Prostate gland (tissue), 2 donors: ENCODE data around the gene IFT27. TPM values are rescaled to one million over a fixed set of nuclear protein-coding genes. Genes with fewer than 3 reads are reported as not detected.

Experiments used
- DNase-seq: peaks from one replicate; pipeline ENCODE4 v3.0.0-alpha.2; 2019; ENCODE audit warnings: low spot score
- H3K27ac ChIP-seq, 2 donors: fragments of 200-600 bp; sonication (generic); 2 replicates each; pipeline ENCODE4 v1.5.1; 2017 to 2019
- H3K27me3 ChIP-seq: fragments of 200-600 bp; sonication (generic); replicated peaks from 2 replicates; pipeline ENCODE4 v1.5.1; 2019; ENCODE audit not compliant: insufficient read depth
- H3K36me3 ChIP-seq, 2 donors: fragments of 200-600 bp; sonication (generic); 1 replicate in 1 of 2; 2 replicates in 1 of 2; pipeline versions ENCODE4 v1.5.1 to v1.8.1; 2017 to 2019
- H3K4me1 ChIP-seq: fragments of 200-600 bp; sonication (generic); replicated peaks from 2 replicates; pipeline ENCODE4 v1.5.1; 2019
- H3K4me3 ChIP-seq, 2 donors: fragments of 200-600 bp; sonication (generic); 2 replicates each; pipeline ENCODE4 v1.5.1; 2017 to 2019
- H3K9me3 ChIP-seq: fragments of 200-600 bp; sonication (generic); 2 replicates; pipeline ENCODE4 v1.5.1; 2017
- CTCF ChIP-seq, 4 experiments: fragments of 200-600 bp in 2 of 4; fragments of 450-650 bp in 2 of 4; sonication (generic) in 2 of 4; IDR thresholded peaks; 1 replicate in 3 of 4; 2 replicates in 1 of 4; pipeline ENCODE4 v1.5.1; 2016 to 2019; ENCODE audit warnings: antibody characterized with exemption in 4 of 4, mild to moderate bottlenecking in 2 of 4, moderate library complexity in 2 of 4
- POLR2A ChIP-seq: fragments of 450-650 bp; IDR thresholded peaks from one replicate; pipeline ENCODE4 v1.6.1; 2016; ENCODE audit warnings: antibody characterized with exemption, mild to moderate bottlenecking
- POLR2AphosphoS5 ChIP-seq: sonication (generic); formaldehyde crosslinking; IDR thresholded peaks from one replicate; pipeline ENCODE4 v1.6.1; 2017; ENCODE audit warnings: antibody characterized with exemption
- WGBS: methylation state at CpG from one replicate; pipeline ENCODE4 v1.1.5; 2018; 5-methylcytosine and 5-hydroxymethylcytosine counted together
- intact Hi-C: fragments of 100-400 bp; cut with DNase I; formaldehyde crosslinking; loops from one replicate; pipeline ENCODE4 v1.14.2; 2022
- total RNA-seq, 2 donors: library from RNA; depleted of rRNA; stranded (reverse); fragments of >200 nt; gene quantifications; one replicate each; pipeline ENCODE4 v1.1.0, GENCODE V29; 2016

IFT27 gene
- total RNA-seq, 2 donors from 2014 or later, result 16.5 to 26.4 TPM

- H3K4me3 ChIP-seq, result no peak overlapping the region
- H3K36me3 ChIP-seq, result no peaks in the 10 kb centered on the region
- no peaks in the 10 kb centered on the region for H3K4me1 ChIP-seq
- 81% methylated on average over 19 of the region's 19 CpGs for WGBS
- no peak for DNase-seq
- intact Hi-C loops, result no loop called here
- H3K9me3 ChIP-seq, result no peaks in the 10 kb centered on the region
- H3K27ac ChIP-seq, result no peak overlapping the region
- no peak for TF ChIP-seq POLR2A
- no peak for TF ChIP-seq CTCF (IDR thresholded peaks at IDR 0.05)
- TF ChIP-seq POLR2AphosphoS5, result no peak
- H3K27me3 ChIP-seq, result no peaks in the 10 kb centered on the region
Observed at GRCh38 chr22:36730176-36730858, 45.6 kb downstream of the IFT27 start.

GRCh38 chr22:36729321-36729720, 46.6 kb downstream of the IFT27 start:
- H3K4me1 ChIP-seq, result no peaks in the 10 kb centered on the region
- H3K27ac ChIP-seq, result no peak overlapping the region
- 79% methylated on average over 7 of the region's 7 CpGs for WGBS
- TF ChIP-seq POLR2AphosphoS5, result no peak
- TF ChIP-seq CTCF (IDR thresholded peaks at IDR 0.05), result no peak
- no peak for TF ChIP-seq POLR2A
- H3K4me3 ChIP-seq, result no peak overlapping the region
- DNase-seq, result no peak
- no peaks in the 10 kb centered on the region for H3K9me3 ChIP-seq
- no peaks in the 10 kb centered on the region for H3K36me3 ChIP-seq
- intact Hi-C loops, result no loop called here
- no peaks in the 10 kb centered on the region for H3K27me3 ChIP-seq

GRCh38 chr22:36728505-36728904, 47.4 kb downstream of the IFT27 start:
- no peaks in the 10 kb centered on the region for H3K9me3 ChIP-seq
- DNase-seq, result no peak
- no peaks in the 10 kb centered on the region for H3K4me1 ChIP-seq
- no peaks in the 10 kb centered on the region for H3K36me3 ChIP-seq
- H3K27me3 ChIP-seq, result no peaks in the 10 kb centered on the region
- WGBS, result 75% methylated on average over 5 of the region's 5 CpGs
- intact Hi-C loops, result no loop called here
- no peak for TF ChIP-seq POLR2A
- TF ChIP-seq CTCF (IDR thresholded peaks at IDR 0.05), result no peak
- TF ChIP-seq POLR2AphosphoS5, result no peak
- no peak overlapping the region for H3K4me3 ChIP-seq
- H3K27ac ChIP-seq, result no peak overlapping the region

GRCh38 chr22:36727927-36728488, 47.9 kb downstream of the IFT27 start:
- TF ChIP-seq CTCF (IDR thresholded peaks at IDR 0.05) (no peak), POLR2AphosphoS5 (no peak), POLR2A (no peak)
- Histone ChIP-seq H3K4me3 (no peak overlapping the region), H3K36me3 (no peaks in the 10 kb centered on the region), H3K9me3 (no peaks in the 10 kb centered on the region), H3K27me3 (no peaks in the 10 kb centered on the region), H3K27ac (no peak overlapping the region), H3K4me1 (no peaks in the 10 kb centered on the region)
- 76% methylated on average over 8 of the region's 8 CpGs for WGBS
- no peak for DNase-seq
- intact Hi-C loops, result no loop called here

GRCh38 chr22:36727110-36727509, 48.8 kb downstream of the IFT27 start:
- Histone ChIP-seq H3K9me3 (no peaks in the 10 kb centered on the region), H3K4me3 (no peak overlapping the region), H3K27ac (no peak overlapping the region), H3K4me1 (no peaks in the 10 kb centered on the region), H3K27me3 (no peaks in the 10 kb centered on the region), H3K36me3 (no peaks in the 10 kb centered on the region)
- TF ChIP-seq POLR2A (no peak), CTCF (IDR thresholded peaks at IDR 0.05) (no peak), POLR2AphosphoS5 (no peak)
- WGBS, result 79% methylated on average over 7 of the region's 7 CpGs
- intact Hi-C loops, result no loop called here
- no peak for DNase-seq
